Measurements from ENCODE around the gene UPF2. TPM values are rescaled to one million over a fixed set of nuclear protein-coding genes. Genes with fewer than 3 reads are reported as not detected.

Gene UPF2
- total and polyA plus RNA-seq, 2 of the 13 experiments (the other 11 are each of a cell fraction or from before 2014, with no cell fraction given): 6.2 to 14.5 TPM

GRCh38 chr10:12042797-12043651 lies at the start of gene UPF2 (continued):
- TF ChIP-seq, protein P1, sequence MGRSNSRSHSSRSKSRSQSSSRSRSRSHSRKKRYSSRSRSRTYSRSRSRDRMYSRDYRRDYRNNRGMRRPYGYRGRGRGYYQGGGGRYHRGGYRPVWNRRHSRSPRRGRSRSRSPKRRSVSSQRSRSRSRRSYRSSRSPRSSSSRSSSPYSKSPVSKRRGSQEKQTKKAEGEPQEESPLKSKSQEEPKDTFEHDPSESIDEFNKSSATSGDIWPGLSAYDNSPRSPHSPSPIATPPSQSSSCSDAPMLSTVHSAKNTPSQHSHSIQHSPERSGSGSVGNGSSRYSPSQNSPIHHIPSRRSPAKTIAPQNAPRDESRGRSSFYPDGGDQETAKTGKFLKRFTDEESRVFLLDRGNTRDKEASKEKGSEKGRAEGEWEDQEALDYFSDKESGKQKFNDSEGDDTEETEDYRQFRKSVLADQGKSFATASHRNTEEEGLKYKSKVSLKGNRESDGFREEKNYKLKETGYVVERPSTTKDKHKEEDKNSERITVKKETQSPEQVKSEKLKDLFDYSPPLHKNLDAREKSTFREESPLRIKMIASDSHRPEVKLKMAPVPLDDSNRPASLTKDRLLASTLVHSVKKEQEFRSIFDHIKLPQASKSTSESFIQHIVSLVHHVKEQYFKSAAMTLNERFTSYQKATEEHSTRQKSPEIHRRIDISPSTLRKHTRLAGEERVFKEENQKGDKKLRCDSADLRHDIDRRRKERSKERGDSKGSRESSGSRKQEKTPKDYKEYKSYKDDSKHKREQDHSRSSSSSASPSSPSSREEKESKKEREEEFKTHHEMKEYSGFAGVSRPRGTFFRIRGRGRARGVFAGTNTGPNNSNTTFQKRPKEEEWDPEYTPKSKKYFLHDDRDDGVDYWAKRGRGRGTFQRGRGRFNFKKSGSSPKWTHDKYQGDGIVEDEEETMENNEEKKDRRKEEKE (IDR thresholded peaks at IDR 0.05): no peak
- TF ChIP-seq NFKBIZ (CRISPR knock-in tag; IDR thresholded peaks at IDR 0.05): no peak; the same call in 1 of the 2 replicates
- no peak for TF ChIP-seq STAT5B (CRISPR knock-in tag; IDR thresholded peaks at IDR 0.05)
- TF ChIP-seq U2AF2 (IDR thresholded peaks at IDR 0.05; ENCODE audit: low read depth, low read length): no peak
- no peak for TF ChIP-seq HNF4A (CRISPR knock-in tag; IDR thresholded peaks at IDR 0.05)
- peak; percentile 46; the same call in 1 of the 2 replicates for TF ChIP-seq SP5 (CRISPR knock-in tag; IDR thresholded peaks at IDR 0.05; ENCODE audit: borderline replicate concordance, low read depth)
- no peak for TF ChIP-seq TRIM24 (CRISPR knock-in tag; IDR thresholded peaks at IDR 0.05)
- no peak for TF ChIP-seq ZFP90 (CRISPR knock-in tag; IDR thresholded peaks at IDR 0.05; ENCODE audit: borderline replicate concordance)
- TF ChIP-seq ZNF569 (CRISPR knock-in tag; IDR thresholded peaks at IDR 0.05; ENCODE audit: borderline replicate concordance): no peak
- TF ChIP-seq ZNF691 (CRISPR knock-in tag; IDR thresholded peaks at IDR 0.05; ENCODE audit: borderline replicate concordance, low read depth): no peak
- TF ChIP-seq ZNF556 (CRISPR knock-in tag; IDR thresholded peaks at IDR 0.05; ENCODE audit: borderline replicate concordance): peak; percentile 62; the same call in 1 of the 2 replicates
- no peak for TF ChIP-seq MAF1 (CRISPR knock-in tag; IDR thresholded peaks at IDR 0.05; ENCODE audit: borderline replicate concordance)
- TF ChIP-seq, protein P2, sequence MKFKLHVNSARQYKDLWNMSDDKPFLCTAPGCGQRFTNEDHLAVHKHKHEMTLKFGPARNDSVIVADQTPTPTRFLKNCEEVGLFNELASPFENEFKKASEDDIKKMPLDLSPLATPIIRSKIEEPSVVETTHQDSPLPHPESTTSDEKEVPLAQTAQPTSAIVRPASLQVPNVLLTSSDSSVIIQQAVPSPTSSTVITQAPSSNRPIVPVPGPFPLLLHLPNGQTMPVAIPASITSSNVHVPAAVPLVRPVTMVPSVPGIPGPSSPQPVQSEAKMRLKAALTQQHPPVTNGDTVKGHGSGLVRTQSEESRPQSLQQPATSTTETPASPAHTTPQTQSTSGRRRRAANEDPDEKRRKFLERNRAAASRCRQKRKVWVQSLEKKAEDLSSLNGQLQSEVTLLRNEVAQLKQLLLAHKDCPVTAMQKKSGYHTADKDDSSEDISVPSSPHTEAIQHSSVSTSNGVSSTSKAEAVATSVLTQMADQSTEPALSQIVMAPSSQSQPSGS (CRISPR knock-in tag; IDR thresholded peaks at IDR 0.05): no peak
- TF ChIP-seq ZNF543 (CRISPR knock-in tag; IDR thresholded peaks at IDR 0.05): no peak
- peak; percentile 61; the same call in 1 of the 2 replicates for TF ChIP-seq ELF4 (CRISPR knock-in tag; IDR thresholded peaks at IDR 0.05; ENCODE audit: borderline replicate concordance)
- no peak; the same call in 1 of the 2 replicates for TF ChIP-seq ZNF770 (CRISPR knock-in tag; IDR thresholded peaks at IDR 0.05)
- no peak for TF ChIP-seq KAT2B (IDR thresholded peaks at IDR 0.05; ENCODE audit: borderline replicate concordance, low read depth, low read length)
- no peak for TF ChIP-seq ZNF607 (CRISPR knock-in tag; IDR thresholded peaks at IDR 0.05; ENCODE audit: borderline replicate concordance)
- no peak for TF ChIP-seq ZNF3 (CRISPR knock-in tag; IDR thresholded peaks at IDR 0.05)
- TF ChIP-seq, protein P3, sequence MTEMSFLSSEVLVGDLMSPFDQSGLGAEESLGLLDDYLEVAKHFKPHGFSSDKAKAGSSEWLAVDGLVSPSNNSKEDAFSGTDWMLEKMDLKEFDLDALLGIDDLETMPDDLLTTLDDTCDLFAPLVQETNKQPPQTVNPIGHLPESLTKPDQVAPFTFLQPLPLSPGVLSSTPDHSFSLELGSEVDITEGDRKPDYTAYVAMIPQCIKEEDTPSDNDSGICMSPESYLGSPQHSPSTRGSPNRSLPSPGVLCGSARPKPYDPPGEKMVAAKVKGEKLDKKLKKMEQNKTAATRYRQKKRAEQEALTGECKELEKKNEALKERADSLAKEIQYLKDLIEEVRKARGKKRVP (CRISPR knock-in tag; IDR thresholded peaks at IDR 0.05): no peak
